H9 (cell line): ENCODE measurements around the gene RASL12. TPM values are rescaled to one million over a fixed set of nuclear protein-coding genes. Genes with fewer than 3 reads are reported as not detected.

Experiments
- DNase-seq: peaks from one replicate; pipeline ENCODE4 v3.0.0-alpha.2; 2017
- H2AFZ ChIP-seq: one replicate; pipeline ENCODE4 v1.6.1; 2013; ENCODE audit warnings: mild to moderate bottlenecking, low read length, control low read depth, moderate library complexity
- H2AK5ac ChIP-seq: 2 replicates; pipeline ENCODE4 v1.6.1; 2013; ENCODE audit warnings: low read length, control low read depth, mixed read lengths; ENCODE audit not compliant: insufficient read length
- H2BK120ac ChIP-seq: one replicate; pipeline ENCODE4 v1.6.1; 2013; ENCODE audit warnings: low read depth, mild to moderate bottlenecking, low read length, control low read depth, inconsistent platforms; ENCODE audit not compliant: poor library complexity, severe bottlenecking
- H2BK12ac ChIP-seq: 2 replicates; pipeline ENCODE4 v1.6.1; 2013; ENCODE audit warnings: low read length, control low read depth, mixed read lengths, low read depth; ENCODE audit not compliant: insufficient read length
- H2BK15ac ChIP-seq: 2 replicates; pipeline ENCODE4 v1.6.1; 2013; ENCODE audit warnings: low read depth, low read length, control low read depth
- H2BK20ac ChIP-seq: one replicate; pipeline ENCODE4 v1.6.1; 2013; ENCODE audit warnings: low read depth, mild to moderate bottlenecking, low read length, control low read depth, inconsistent platforms; ENCODE audit not compliant: poor library complexity, severe bottlenecking
- H2BK5ac ChIP-seq: 2 replicates; pipeline ENCODE4 v1.6.1; 2013; ENCODE audit warnings: low read length, control low read depth, mixed read lengths; ENCODE audit not compliant: insufficient read length
- H3K14ac ChIP-seq: 2 replicates; pipeline ENCODE4 v1.6.1; 2013; ENCODE audit warnings: low read length, control low read depth; ENCODE audit not compliant: insufficient read depth
- H3K18ac ChIP-seq: 2 replicates; pipeline ENCODE4 v1.6.1; 2013; ENCODE audit warnings: low read depth, mild to moderate bottlenecking, mixed read lengths, low read length, control low read depth; ENCODE audit not compliant: insufficient read length
- H3K23ac ChIP-seq: 2 replicates; pipeline ENCODE4 v1.6.1; 2013; ENCODE audit warnings: low read length, control low read depth, mixed read lengths, low read depth; ENCODE audit not compliant: insufficient read length
- H3K23me2 ChIP-seq: 2 replicates; pipeline ENCODE4 v1.6.1; 2013; ENCODE audit warnings: low read depth, mild to moderate bottlenecking, mixed read lengths, low read length, control low read depth; ENCODE audit not compliant: insufficient read length, poor library complexity, severe bottlenecking
- H3K27ac ChIP-seq: 2 replicates; pipeline ENCODE4 v1.5.1; 2013; ENCODE audit warnings: low read length, control low read depth, mixed read lengths, low read depth; ENCODE audit not compliant: insufficient read length
- H3K27me3 ChIP-seq: 2 replicates; pipeline ENCODE4 v1.6.1; 2013; ENCODE audit warnings: low read length, control low read depth, inconsistent platforms; ENCODE audit not compliant: insufficient read depth
- H3K4ac ChIP-seq: 2 replicates; pipeline ENCODE4 v1.6.1; 2013; ENCODE audit warnings: low read depth, mild to moderate bottlenecking, control low read depth, inconsistent platforms, low read length, moderate library complexity
- H3K4me1 ChIP-seq: 2 replicates; pipeline ENCODE4 v1.6.1; 2013; ENCODE audit warnings: low read length, control low read depth, inconsistent platforms; ENCODE audit not compliant: insufficient read depth
- H3K4me2 ChIP-seq: 2 replicates; pipeline ENCODE4 v1.6.1; 2013; ENCODE audit warnings: low read length, control low read depth, mixed read lengths; ENCODE audit not compliant: insufficient read length, insufficient read depth
- H3K56ac ChIP-seq: 2 replicates; pipeline ENCODE4 v1.6.1; 2013; ENCODE audit warnings: low read depth, mild to moderate bottlenecking, mixed read lengths, low read length, control low read depth; ENCODE audit not compliant: insufficient read length
- H3K79me1 ChIP-seq: 2 replicates; pipeline ENCODE4 v1.6.1; 2013; ENCODE audit warnings: low read depth, mild to moderate bottlenecking, moderate library complexity, low read length, control low read depth, inconsistent platforms; ENCODE audit not compliant: insufficient read depth, poor library complexity, severe bottlenecking
- H3K79me2 ChIP-seq: 2 replicates; pipeline ENCODE4 v1.6.1; 2013; ENCODE audit warnings: low read length, control low read depth, inconsistent platforms; ENCODE audit not compliant: insufficient read depth
- H3K9ac ChIP-seq: 2 replicates; pipeline ENCODE4 v1.6.1; 2013; ENCODE audit warnings: low read length, control low read depth, mixed read lengths; ENCODE audit not compliant: insufficient read length; ENCODE audit errors: extremely low read depth
- H3K9me3 ChIP-seq: one replicate; pipeline ENCODE4 v1.6.1; 2013; ENCODE audit warnings: low read depth, low read length, inconsistent platforms; ENCODE audit not compliant: control insufficient read depth
- H3T11ph ChIP-seq: one replicate; pipeline ENCODE4 v1.6.1; 2013; ENCODE audit warnings: mild to moderate bottlenecking, low read length, control low read depth, inconsistent platforms
- H4K20me1 ChIP-seq: one replicate; pipeline ENCODE4 v1.6.1; 2013; ENCODE audit not compliant: control insufficient read depth, insufficient read length, insufficient read depth
- H4K5ac ChIP-seq: 2 replicates; pipeline ENCODE4 v1.6.1; 2013; ENCODE audit warnings: low read depth, mild to moderate bottlenecking, mixed read lengths, low read length, control low read depth; ENCODE audit not compliant: insufficient read length
- H4K8ac ChIP-seq: replicated peaks from 2 replicates; pipeline ENCODE4 v1.6.1; 2013; ENCODE audit warnings: low read length, control low read depth, mixed read lengths, low read depth; ENCODE audit not compliant: insufficient read length
- H4K91ac ChIP-seq: 2 replicates; pipeline ENCODE4 v1.6.1; 2013; ENCODE audit warnings: low read depth, mild to moderate bottlenecking, moderate library complexity, mixed read lengths, low read length, control low read depth; ENCODE audit not compliant: insufficient read length
- H3K27ac Mint-ChIP-seq, 3 experiments: 2 replicates in 2 of 3; 3 replicates in 1 of 3; pipeline ENCODE4 v1.8.0; 2020 to 2021; ENCODE audit warnings: mixed read lengths in 3 of 3, mild to moderate bottlenecking in 1 of 3, moderate library complexity in 1 of 3
- H3K27me3 Mint-ChIP-seq: 2 replicates; pipeline ENCODE4 v1.8.0; 2021; ENCODE audit warnings: low read depth, mild to moderate bottlenecking, moderate library complexity, mixed read lengths
- H3K36me3 Mint-ChIP-seq, 3 experiments: 2 replicates in 2 of 3; 3 replicates in 1 of 3; pipeline ENCODE4 v1.8.0; 2020 to 2021; ENCODE audit warnings: low read depth in 3 of 3, mixed read lengths in 3 of 3; ENCODE audit not compliant: insufficient read depth in 1 of 3
- H3K4me1 Mint-ChIP-seq, 2 experiments: 2 replicates each; pipeline ENCODE4 v1.8.0; 2020; ENCODE audit warnings: mixed read lengths in 2 of 2
- H3K4me3 Mint-ChIP-seq, 2 experiments: 2 replicates in 1 of 2; 3 replicates in 1 of 2; pipeline ENCODE4 v1.8.0; 2020 to 2021; ENCODE audit warnings: mild to moderate bottlenecking in 2 of 2, mixed read lengths in 2 of 2, moderate library complexity in 1 of 2
- H3K9me3 Mint-ChIP-seq, 2 experiments: 2 replicates in 1 of 2; 3 replicates in 1 of 2; pipeline ENCODE4 v1.8.0; 2020; ENCODE audit warnings: mild to moderate bottlenecking in 2 of 2, mixed read lengths in 2 of 2, moderate library complexity in 1 of 2
- WGBS: extraction: QIAGEN DNeasy Blood & Tissue Kit; methylation state at CpG from one replicate; pipeline ENCODE4 v1.1.7; 2013; ENCODE audit warnings: missing lambda C conversion rate, low lambda C conversion rate, mixed read lengths; ENCODE audit not compliant: insufficient read length; ENCODE audit errors: extremely low coverage; 5-methylcytosine and 5-hydroxymethylcytosine counted together
- total RNA-seq: library from RNA; stranded (reverse); gene quantifications from 2 replicates; pipeline ENCODE4 v1.2.1, GENCODE V29; 2021
- TF ChIP-seq, protein P1 (sequence below): fragments of 200-600 bp; sonication (generic); conservative IDR thresholded peaks from 3 replicates; pipeline ENCODE4 v1.8.0; 2021; ENCODE audit warnings: antibody characterized with exemption, mild to moderate bottlenecking

The RASL12 gene
- total RNA-seq, 1 experiment from 2014 or later: 7.5 TPM

DNA sequence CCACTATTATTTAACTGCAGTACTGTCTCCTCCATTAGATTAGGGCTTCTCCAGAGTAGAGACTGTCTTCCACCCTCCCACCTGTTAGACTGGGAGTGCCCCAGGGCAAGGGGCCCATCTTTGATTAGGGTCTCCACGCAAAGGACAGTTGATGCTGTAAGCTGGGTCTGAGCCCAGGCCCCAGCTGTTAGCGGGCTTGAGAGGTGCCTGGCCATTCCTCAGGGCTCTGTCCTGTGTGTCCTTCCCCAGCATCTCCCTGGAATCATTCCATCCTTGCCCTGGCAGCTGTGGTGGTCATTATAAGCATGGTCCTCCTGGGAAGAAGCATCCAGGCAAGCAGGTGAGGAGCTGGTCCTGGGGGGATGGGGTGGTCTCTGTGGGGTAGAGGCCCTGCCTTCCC, 16.5 kb downstream of the RASL12 start:
- no peaks in the 10 kb centered on the region for H3K27me3 Mint-ChIP-seq
- H3T11ph ChIP-seq: no peak overlapping the region
- H3K9ac ChIP-seq: no peak overlapping the region
- H2BK20ac ChIP-seq: no peak overlapping the region
- peak overlapping the region in 1 of 3 experiments; percentile 7; a peak in 1 of 7 replicates for H3K27ac Mint-ChIP-seq
- H2AK5ac ChIP-seq: no peak overlapping the region
- TF ChIP-seq, protein P1, sequence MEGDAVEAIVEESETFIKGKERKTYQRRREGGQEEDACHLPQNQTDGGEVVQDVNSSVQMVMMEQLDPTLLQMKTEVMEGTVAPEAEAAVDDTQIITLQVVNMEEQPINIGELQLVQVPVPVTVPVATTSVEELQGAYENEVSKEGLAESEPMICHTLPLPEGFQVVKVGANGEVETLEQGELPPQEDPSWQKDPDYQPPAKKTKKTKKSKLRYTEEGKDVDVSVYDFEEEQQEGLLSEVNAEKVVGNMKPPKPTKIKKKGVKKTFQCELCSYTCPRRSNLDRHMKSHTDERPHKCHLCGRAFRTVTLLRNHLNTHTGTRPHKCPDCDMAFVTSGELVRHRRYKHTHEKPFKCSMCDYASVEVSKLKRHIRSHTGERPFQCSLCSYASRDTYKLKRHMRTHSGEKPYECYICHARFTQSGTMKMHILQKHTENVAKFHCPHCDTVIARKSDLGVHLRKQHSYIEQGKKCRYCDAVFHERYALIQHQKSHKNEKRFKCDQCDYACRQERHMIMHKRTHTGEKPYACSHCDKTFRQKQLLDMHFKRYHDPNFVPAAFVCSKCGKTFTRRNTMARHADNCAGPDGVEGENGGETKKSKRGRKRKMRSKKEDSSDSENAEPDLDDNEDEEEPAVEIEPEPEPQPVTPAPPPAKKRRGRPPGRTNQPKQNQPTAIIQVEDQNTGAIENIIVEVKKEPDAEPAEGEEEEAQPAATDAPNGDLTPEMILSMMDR: no peak
- no peaks in the 10 kb centered on the region for H4K20me1 ChIP-seq
- no peak overlapping the region for H2BK120ac ChIP-seq
- H3K56ac ChIP-seq: no peak overlapping the region
- no peak overlapping the region for H3K4me2 ChIP-seq
- H2BK15ac ChIP-seq: no peak overlapping the region
- peaks cover 5 to 6% of the 10 kb centered on the region in 2 experiments for H3K4me1 Mint-ChIP-seq
- no peaks in the 10 kb centered on the region for H3K4me1 ChIP-seq
- no peak overlapping the region for H2BK12ac ChIP-seq
- no peak overlapping the region for H3K27ac ChIP-seq
- H3K9me3 ChIP-seq: no peaks in the 10 kb centered on the region
- H3K23me2 ChIP-seq: no peaks in the 10 kb centered on the region
- no peak overlapping the region for H3K23ac ChIP-seq
- H3K4ac ChIP-seq: no peak overlapping the region
- H3K79me2 ChIP-seq: no peaks in the 10 kb centered on the region
- H3K18ac ChIP-seq: no peak overlapping the region
- H3K36me3 Mint-ChIP-seq: peaks cover 0 to 1% (median 0%) of the 10 kb centered on the region in 3 experiments; a peak in 1 of 7 replicates
- H3K4me3 Mint-ChIP-seq: no peak overlapping the region
- H4K8ac ChIP-seq: no peak overlapping the region
- H4K5ac ChIP-seq: no peak overlapping the region
- DNase-seq: no peak
- WGBS: no CpG with 5 or more reads among the region's 2 CpGs
- H3K9me3 Mint-ChIP-seq: no peaks in the 10 kb centered on the region
- H3K14ac ChIP-seq: no peak overlapping the region
- H3K79me1 ChIP-seq: no peaks in the 10 kb centered on the region
- H3K27me3 ChIP-seq: no peaks in the 10 kb centered on the region
- H2BK5ac ChIP-seq: no peak overlapping the region
- H2AFZ ChIP-seq: no peak overlapping the region
- no peak overlapping the region for H4K91ac ChIP-seq
